22Rv1 (cell line): ENCODE results near the gene PDE2A.

Experiments used
- H3K27ac ChIP-seq: fragments of 450-650 bp; 2 replicates; pipeline ENCODE4 v1.5.1; 2017
- CTCF ChIP-seq: fragments of 450-650 bp; IDR thresholded peaks from 2 replicates; pipeline ENCODE4 v1.5.1; 2017; ENCODE audit warnings: mild to moderate bottlenecking
- ZFX ChIP-seq: fragments of 450-650 bp; IDR thresholded peaks from 2 replicates; pipeline ENCODE4 v1.6.1; 2017; ENCODE audit warnings: antibody characterized with exemption, borderline replicate concordance

The PDE2A gene

GRCh38 chr11:72719551-72719950 lies 45.3 kb upstream of the PDE2A start:
- H3K27ac ChIP-seq, result no peak overlapping the region
- no peak for TF ChIP-seq CTCF
- TF ChIP-seq ZFX, result no peak

- no peak for TF ChIP-seq ZFX
- no peak for TF ChIP-seq CTCF
- H3K27ac ChIP-seq, result no peak overlapping the region
Measured at GRCh38 chr11:72719144-72719543, 44.9 kb upstream of the PDE2A start.

- TF ChIP-seq CTCF (no peak), ZFX (no peak)
- no peak overlapping the region for H3K27ac ChIP-seq
Measured at GRCh38 chr11:72718101-72718501, 43.9 kb upstream of the PDE2A start.

GRCh38 chr11:72716788-72717435 lies 42.7 kb upstream of the PDE2A start:
- H3K27ac ChIP-seq, result no peak overlapping the region
- TF ChIP-seq ZFX, result no peak
- no peak for TF ChIP-seq CTCF

- TF ChIP-seq ZFX (no peak), CTCF (no peak)
- H3K27ac ChIP-seq, result no peak overlapping the region
Measured at GRCh38 chr11:72716290-72716689, 42.1 kb upstream of the PDE2A start.

GRCh38 chr11:72712841-72713240 lies 38.6 kb upstream of the PDE2A start:
- no peak overlapping the region for H3K27ac ChIP-seq
- TF ChIP-seq CTCF, result no peak
- no peak for TF ChIP-seq ZFX

- TF ChIP-seq CTCF (no peak), ZFX (no peak)
- no peak overlapping the region for H3K27ac ChIP-seq
Measured at GRCh38 chr11:72712168-72712751, 38.0 kb upstream of the PDE2A start.
